Measurements from ENCODE around the gene DMD.

GRCh38 chrX:31383991-31384390 lies 1827.4 kb downstream of the DMD start:
- no peak for TF ChIP-seq CTCF (conservative IDR thresholded peaks at IDR 0.05)
- TF ChIP-seq EZH2 (IDR thresholded peaks at IDR 0.05; ENCODE audit: low read depth): no peak
